ENCODE results near the gene UBASH3A. TPM values are rescaled to one million over a fixed set of nuclear protein-coding genes. Genes with fewer than 3 reads are reported as not detected.

Gene UBASH3A
- total RNA-seq, 1 donor, result not detected

- no peak overlapping the region for H3K4me3 ChIP-seq (ENCODE audit: low read depth, low read length)
- TF ChIP-seq CTCF (IDR thresholded peaks at IDR 0.05; ENCODE audit: insufficient read depth, low read length), result no peak
- DNase-seq (ENCODE audit: low read depth), result no peak
These were observed 9.4 kb downstream of the UBASH3A start for GRCh38 chr21:42413093-42413492.

GRCh38 chr21:42413500-42413899, 9.8 kb downstream of the UBASH3A start:
- TF ChIP-seq CTCF (IDR thresholded peaks at IDR 0.05; ENCODE audit: insufficient read depth, low read length), result no peak
- DNase-seq (ENCODE audit: low read depth), result no peak
- H3K4me3 ChIP-seq (ENCODE audit: low read depth, low read length), result no peak overlapping the region

GRCh38 chr21:42414066-42414465, 10.4 kb downstream of the UBASH3A start:
- no peak for TF ChIP-seq CTCF (IDR thresholded peaks at IDR 0.05; ENCODE audit: insufficient read depth, low read length)
- H3K4me3 ChIP-seq (ENCODE audit: low read depth, low read length), result no peak overlapping the region
- DNase-seq (ENCODE audit: low read depth), result no peak

GRCh38 chr21:42414553-42414927, 10.8 kb downstream of the UBASH3A start:
- no peak overlapping the region for H3K4me3 ChIP-seq (ENCODE audit: low read depth, low read length)
- no peak for TF ChIP-seq CTCF (IDR thresholded peaks at IDR 0.05; ENCODE audit: insufficient read depth, low read length)
- no peak for DNase-seq (ENCODE audit: low read depth)

- no peak overlapping the region for H3K4me3 ChIP-seq (ENCODE audit: low read depth, low read length)
- TF ChIP-seq CTCF (IDR thresholded peaks at IDR 0.05; ENCODE audit: insufficient read depth, low read length), result no peak
- peak; percentile 7 for DNase-seq (ENCODE audit: low read depth)
These were observed 11.4 kb downstream of the UBASH3A start for GRCh38 chr21:42414928-42415769.

GRCh38 chr21:42417533-42417932, 13.8 kb downstream of the UBASH3A start:
- H3K4me3 ChIP-seq (ENCODE audit: low read depth, low read length), result no peak overlapping the region
- no peak for DNase-seq (ENCODE audit: low read depth)
- TF ChIP-seq CTCF (IDR thresholded peaks at IDR 0.05; ENCODE audit: insufficient read depth, low read length), result no peak

- DNase-seq (ENCODE audit: low read depth), result no peak
- H3K4me3 ChIP-seq (ENCODE audit: low read depth, low read length), result no peak overlapping the region
- TF ChIP-seq CTCF (IDR thresholded peaks at IDR 0.05; ENCODE audit: insufficient read depth, low read length), result no peak
These were observed 15.2 kb downstream of the UBASH3A start for GRCh38 chr21:42418886-42419285.

Measured in fibroblast of the aortic adventitia (primary cell).